GM19324 (cell line): ENCODE measurements around the gene BICD2.

Experiments used
- ATAC-seq: cut with Tn5 transposase; IDR thresholded peaks from one replicate; pipeline ENCODE4 v1.9.1; 2021; ENCODE audit warnings: mild to moderate bottlenecking, moderate library complexity; ENCODE audit not compliant: unreplicated experiment, low FRiP score

Gene BICD2

GRCh38 chr9:92749071-92749933 lies 15.3 kb downstream of the BICD2 start:
- no peak for ATAC-seq

GRCh38 chr9:92748233-92748497 lies 16.5 kb downstream of the BICD2 start:
- ATAC-seq, result no peak

- no peak for ATAC-seq
These were observed 17.0 kb downstream of the BICD2 start for GRCh38 chr9:92747459-92748232.

GRCh38 chr9:92746567-92747458 lies 17.8 kb downstream of the BICD2 start:
- no peak for ATAC-seq

GRCh38 chr9:92745881-92746280 lies 18.8 kb downstream of the BICD2 start:
- ATAC-seq, result no peak

- no peak for ATAC-seq
These were observed 19.3 kb downstream of the BICD2 start for GRCh38 chr9:92745331-92745730.

GRCh38 chr9:92740969-92741368 lies 23.7 kb downstream of the BICD2 start:
- ATAC-seq, result no peak

GRCh38 chr9:92740446-92740961 lies 24.1 kb downstream of the BICD2 start:
- no peak for ATAC-seq

- no peak for ATAC-seq
These were observed 24.6 kb downstream of the BICD2 start for GRCh38 chr9:92740009-92740408.

- ATAC-seq, result no peak
These were observed 25.2 kb downstream of the BICD2 start for GRCh38 chr9:92739346-92739970.

GRCh38 chr9:92738661-92739081 lies 26.0 kb downstream of the BICD2 start:
- no peak for ATAC-seq

- no peak for ATAC-seq
These were observed 26.9 kb downstream of the BICD2 start for GRCh38 chr9:92737611-92738299.

- ATAC-seq, result no peak
These were observed 27.4 kb downstream of the BICD2 start for GRCh38 chr9:92737216-92737606.

GRCh38 chr9:92736563-92737215 lies 27.9 kb downstream of the BICD2 start:
- no peak for ATAC-seq

- ATAC-seq, result no peak
These were observed 28.7 kb downstream of the BICD2 start for GRCh38 chr9:92735636-92736562.

- ATAC-seq, result no peak
These were observed 29.6 kb downstream of the BICD2 start for GRCh38 chr9:92734931-92735635.

- ATAC-seq, result no peak
These were observed 33.7 kb downstream of the BICD2 start for GRCh38 chr9:92730897-92731296.
